ENCODE measurements around the gene GUCY1A2. TPM values are rescaled to one million over a fixed set of nuclear protein-coding genes. Genes with fewer than 3 reads are reported as not detected.

GUCY1A2 gene
- total RNA-seq, 1 donor from 2014 or later: 12.4 TPM

DNA sequence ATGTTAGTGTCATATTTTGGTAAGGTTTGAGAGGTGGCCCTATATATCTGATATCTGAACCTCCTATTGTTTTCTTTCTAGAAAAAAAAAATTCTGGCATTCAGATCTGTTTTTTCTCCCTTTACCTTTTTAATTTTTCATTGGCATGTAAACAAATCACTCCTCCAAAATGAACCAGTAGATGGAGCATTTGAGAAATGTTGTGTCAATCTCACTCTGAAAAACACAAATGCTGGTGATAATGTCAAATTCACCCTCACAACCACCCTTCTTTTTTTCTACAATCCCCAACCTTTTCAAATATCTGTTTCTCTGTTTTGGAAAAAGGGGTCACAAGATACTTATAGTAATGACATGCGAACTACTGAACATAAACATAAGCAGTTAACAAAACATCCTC lies 9.1 kb downstream of the GUCY1A2 start:
- ATAC-seq (no peak), DNase-seq (ENCODE audit: missing footprints) (no peak)
- intact Hi-C loops (cut with DNase I): no loop called here

DNA sequence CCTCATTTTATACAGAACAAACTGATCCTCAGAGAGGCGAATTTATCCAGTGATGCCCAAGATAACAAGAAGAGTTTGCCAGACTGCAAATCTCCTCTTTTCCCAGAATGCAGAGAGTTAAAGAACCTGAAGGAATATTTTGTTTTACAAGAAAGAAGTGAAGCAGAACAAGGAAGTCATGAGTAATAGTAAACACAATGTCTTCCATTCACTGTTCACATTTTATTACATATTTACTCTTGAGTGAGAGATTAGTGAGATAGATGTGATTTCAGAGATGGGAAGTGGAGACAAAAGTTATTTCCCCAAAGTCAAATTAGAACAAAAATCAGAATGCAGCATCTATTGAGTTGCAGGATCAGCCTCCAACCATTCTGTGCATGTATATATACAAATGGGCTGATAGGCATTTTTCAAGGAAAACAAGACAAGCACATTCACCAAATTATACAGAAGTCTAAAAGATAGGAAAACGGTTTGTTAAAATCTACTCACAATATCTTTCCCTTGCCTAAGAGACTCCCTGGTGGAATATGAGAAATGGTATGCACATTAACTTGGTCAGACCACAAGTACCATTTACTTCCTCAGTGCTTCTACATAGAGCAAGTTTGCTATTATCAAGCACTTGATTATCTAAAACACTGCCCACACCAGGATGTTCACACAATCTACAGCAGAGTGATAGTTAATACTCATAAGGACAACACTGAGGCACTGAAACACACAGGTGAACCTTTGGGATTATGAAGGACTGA lies 12.0 kb downstream of the GUCY1A2 start:
- DNase-seq (ENCODE audit: missing footprints) (no peak), ATAC-seq (no peak)
- intact Hi-C loops (cut with DNase I): no loop called here

DNA sequence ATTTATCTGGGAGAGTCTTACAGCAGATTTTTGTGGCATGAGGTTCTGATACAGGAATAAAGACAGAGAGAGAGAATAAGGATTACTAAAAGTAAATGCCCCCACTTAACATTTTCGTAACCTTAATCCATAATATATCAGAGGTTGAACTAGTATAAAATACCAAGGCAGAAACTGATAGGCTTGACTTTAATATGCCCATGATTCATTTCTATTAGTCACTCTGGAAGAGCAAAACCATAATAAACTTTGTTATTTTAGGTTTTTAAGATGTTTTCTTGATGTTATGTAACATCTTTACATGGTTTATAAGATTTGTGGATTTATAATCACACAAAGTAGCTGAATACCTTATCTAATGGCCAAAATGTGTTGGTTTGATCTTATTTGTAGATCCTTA lies 19.1 kb downstream of the GUCY1A2 start:
- DNase-seq (ENCODE audit: missing footprints): no peak
- intact Hi-C loops (cut with DNase I): no loop called here
- no peak for ATAC-seq

DNA sequence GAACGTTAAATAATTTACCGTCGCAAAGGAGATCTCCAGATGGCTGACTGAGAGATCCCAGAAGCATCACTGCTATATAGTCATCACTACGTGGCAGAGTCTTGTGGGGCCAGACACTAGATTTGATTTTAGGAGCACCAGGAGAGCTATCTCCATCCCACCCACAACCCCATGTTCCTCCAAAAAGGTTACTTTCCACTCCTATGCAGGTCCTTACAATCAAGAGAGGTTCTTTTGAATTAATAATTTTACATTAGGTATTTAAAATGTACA lies 19.4 kb downstream of the GUCY1A2 start:
- intact Hi-C loops (cut with DNase I): no loop called here
- no peak for ATAC-seq

DNA sequence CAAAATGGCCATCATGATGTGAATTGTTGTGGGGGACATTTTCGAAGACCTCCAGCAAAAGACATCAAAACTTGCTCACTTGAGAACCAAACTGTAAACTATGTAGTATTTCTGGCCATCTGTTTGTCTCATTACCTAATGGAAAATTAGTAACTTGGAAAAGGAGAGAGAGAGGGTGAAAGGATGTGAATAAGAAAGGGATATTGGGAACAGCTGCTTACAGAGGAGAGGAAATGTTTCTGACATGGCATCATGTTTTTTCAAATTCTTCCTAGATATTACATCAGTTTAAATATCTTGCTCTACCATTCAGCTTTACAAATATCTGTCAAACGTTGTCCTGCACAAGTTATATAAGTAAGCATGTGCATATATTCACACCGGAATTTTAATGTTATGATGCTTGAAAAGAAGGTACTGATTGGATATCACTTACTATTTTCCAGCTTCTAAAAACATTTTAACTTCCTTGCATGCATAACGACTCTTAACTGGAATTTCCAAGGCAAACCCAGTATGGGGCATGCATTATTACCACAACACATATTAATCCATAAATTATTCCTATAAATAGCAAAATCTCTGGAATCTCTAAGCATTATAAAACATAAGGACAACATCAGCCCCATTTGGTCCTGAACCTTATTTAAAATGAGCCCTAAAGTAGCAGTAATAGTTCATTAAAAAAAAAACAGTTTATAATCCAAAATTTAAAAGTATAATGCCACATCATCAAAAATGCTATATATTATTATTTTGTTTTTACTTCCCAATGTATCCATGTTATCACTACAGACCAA lies 20.0 kb downstream of the GUCY1A2 start:
- ATAC-seq: no peak
- intact Hi-C loops (cut with DNase I): no loop called here
- DNase-seq (ENCODE audit: missing footprints): no peak

More for the DNA sequence above, 19.4 kb downstream of the GUCY1A2 start:
- DNase-seq (ENCODE audit: missing footprints): no peak

GRCh38 chr11:106997227-106997626 lies 21.0 kb downstream of the GUCY1A2 start:
- intact Hi-C loops (cut with DNase I): no loop called here
- no peak for ATAC-seq
- no peak for DNase-seq (ENCODE audit: missing footprints)

- no peak for ATAC-seq
- intact Hi-C loops (cut with DNase I): no loop called here
- DNase-seq (ENCODE audit: missing footprints): no peak
These were observed 21.6 kb downstream of the GUCY1A2 start for GRCh38 chr11:106996691-106997090.

DNA sequence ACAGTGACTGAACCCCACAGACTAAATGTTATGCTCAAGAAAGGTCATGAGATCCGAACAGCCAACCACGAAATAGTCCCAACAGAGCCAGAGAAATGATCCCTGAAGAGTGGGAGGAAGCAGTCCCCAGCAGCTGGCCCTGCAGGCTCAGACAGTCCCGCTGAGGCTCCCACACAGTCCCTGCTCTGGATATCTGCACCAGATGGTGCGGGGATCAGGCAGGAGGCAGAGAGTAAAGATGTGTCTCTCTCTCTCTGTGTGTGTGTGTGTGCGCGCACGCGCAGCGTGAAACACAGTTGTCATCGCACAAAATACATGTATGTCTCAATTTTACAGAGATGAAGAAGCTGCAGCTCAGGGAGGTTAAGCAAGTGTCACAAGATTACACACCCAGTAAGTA lies 27.9 kb downstream of the GUCY1A2 start:
- no peak for DNase-seq (ENCODE audit: missing footprints)
- peak; percentile 78 for ATAC-seq
- intact Hi-C loops (cut with DNase I): no loop called here

DNA sequence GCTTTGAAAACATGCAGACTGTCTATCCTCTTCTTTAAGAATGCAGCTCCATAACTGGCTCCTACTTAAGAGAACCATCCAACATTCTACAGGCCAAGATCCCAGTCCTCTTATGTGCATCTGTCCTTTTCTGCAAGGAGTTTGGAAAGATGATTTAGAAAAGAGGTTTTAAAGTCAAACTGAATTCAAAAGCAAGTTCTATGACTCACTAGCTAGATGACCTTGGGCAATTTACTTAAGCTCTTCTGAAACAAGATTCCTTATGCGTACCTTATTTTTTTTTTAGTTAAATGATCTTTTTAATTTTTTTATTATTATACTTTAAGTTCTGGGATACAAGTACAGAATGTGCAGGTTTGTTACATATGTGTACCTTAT lies 29.2 kb downstream of the GUCY1A2 start:
- intact Hi-C loops (cut with DNase I): no loop called here
- DNase-seq (ENCODE audit: missing footprints) (no peak), ATAC-seq (no peak)

- DNase-seq (ENCODE audit: missing footprints): no peak
- intact Hi-C loops (cut with DNase I): no loop called here
- ATAC-seq: peak; percentile 60
These were observed 29.9 kb downstream of the GUCY1A2 start for GRCh38 chr11:106988151-106989077.

GRCh38 chr11:106986673-106987072 lies 31.6 kb downstream of the GUCY1A2 start:
- DNase-seq (ENCODE audit: missing footprints) (no peak), ATAC-seq (no peak)
- intact Hi-C loops (cut with DNase I): no loop called here

DNA sequence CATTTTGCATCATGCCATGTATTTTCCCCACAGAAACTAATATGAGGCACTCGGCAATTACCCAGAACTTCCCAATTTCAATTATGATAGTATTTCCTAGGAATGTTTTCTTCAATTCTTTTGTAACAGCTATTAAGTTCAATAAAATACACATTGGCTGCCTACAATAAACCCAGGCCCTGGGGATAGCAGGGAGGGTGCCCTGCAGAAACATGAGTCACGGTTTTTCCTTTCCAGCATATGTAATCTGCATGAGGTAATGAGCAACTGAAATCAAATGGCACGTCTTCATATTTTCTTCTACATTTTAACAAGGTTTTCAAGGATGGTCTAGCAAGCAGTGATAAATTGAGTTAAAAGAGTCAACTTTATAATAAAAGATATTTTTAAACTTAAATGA lies 32.0 kb downstream of the GUCY1A2 start:
- intact Hi-C loops (cut with DNase I): no loop called here
- ATAC-seq (peak; percentile 51), DNase-seq (ENCODE audit: missing footprints) (no peak)

DNA sequence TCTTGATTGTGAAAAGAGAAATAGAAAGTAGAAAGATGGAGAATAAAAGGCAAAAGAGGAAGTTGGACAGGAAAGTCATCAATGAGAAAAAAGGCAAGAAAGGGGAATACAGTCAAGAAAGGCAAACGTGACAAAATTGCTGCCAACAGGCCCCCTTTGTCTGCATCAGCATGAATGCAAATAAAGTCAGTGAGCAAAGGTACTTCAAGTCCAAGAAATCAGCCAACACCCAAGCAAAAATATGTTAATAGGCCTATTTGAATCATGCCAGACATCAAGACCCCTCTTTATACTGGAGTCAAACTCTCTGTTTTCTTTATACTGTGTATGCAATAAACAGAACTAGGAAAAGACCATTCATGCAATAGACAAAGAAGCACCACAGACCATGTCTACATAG lies 34.3 kb downstream of the GUCY1A2 start:
- DNase-seq (ENCODE audit: missing footprints) (no peak), ATAC-seq (no peak)
- intact Hi-C loops (cut with DNase I): no loop called here

GRCh38 chr11:106983261-106983660 lies 35.0 kb downstream of the GUCY1A2 start:
- DNase-seq (ENCODE audit: missing footprints) (no peak), ATAC-seq (peak; percentile 60)

DNA sequence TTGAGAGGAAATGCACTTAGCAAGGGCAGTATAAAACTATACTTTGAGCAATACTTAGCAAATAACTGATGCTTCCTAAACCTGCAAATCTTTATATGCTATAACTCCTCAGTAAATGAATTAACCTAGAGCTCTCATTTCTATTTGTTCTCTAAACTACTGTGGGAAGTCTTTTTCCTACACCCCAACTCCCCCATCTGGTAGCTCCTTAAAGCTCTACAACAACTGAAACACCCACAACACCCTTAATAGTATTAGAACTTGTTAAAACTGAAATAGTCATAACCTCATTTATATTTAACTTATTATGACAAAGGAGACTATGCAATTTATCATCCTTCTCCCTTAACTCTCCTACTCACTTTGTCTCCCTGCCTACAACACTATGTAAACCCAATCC lies 43.4 kb downstream of the GUCY1A2 start:
- intact Hi-C loops (cut with DNase I): no loop called here
- DNase-seq (ENCODE audit: missing footprints) (no peak), ATAC-seq (no peak)

More at GRCh38 chr11:106983261-106983660, 35.0 kb downstream of the GUCY1A2 start:
- intact Hi-C loops (cut with DNase I): no loop called here

GRCh38 chr11:106971864-106972263 lies 46.4 kb downstream of the GUCY1A2 start:
- intact Hi-C loops (cut with DNase I): no loop called here
- ATAC-seq: no peak

GRCh38 chr11:106969644-106970355 lies 48.5 kb downstream of the GUCY1A2 start:
- intact Hi-C loops (cut with DNase I): no loop called here

More at GRCh38 chr11:106971864-106972263, 46.4 kb downstream of the GUCY1A2 start:
- DNase-seq (ENCODE audit: missing footprints): no peak

DNA sequence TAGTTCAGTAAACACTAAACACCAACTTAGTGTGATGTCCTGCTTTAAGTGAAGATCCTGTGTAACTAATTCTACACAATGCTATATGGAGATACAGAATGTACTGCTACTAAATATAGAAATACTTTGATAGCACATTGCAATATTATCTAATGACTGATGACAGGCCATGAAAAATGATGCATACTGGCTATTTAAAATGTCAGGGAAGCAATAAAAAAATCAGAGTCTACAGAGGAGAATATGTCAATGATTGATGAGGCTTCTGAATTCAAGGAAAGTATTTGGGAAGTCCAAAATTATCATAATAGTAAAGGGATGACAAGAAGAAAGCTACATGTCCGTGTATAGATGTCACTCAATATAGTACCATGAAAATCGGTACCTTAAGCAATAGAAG lies 55.3 kb downstream of the GUCY1A2 start:
- no peak for DNase-seq (ENCODE audit: missing footprints)
- ATAC-seq: no peak
- intact Hi-C loops (cut with DNase I): no loop called here

More at GRCh38 chr11:106969644-106970355, 48.5 kb downstream of the GUCY1A2 start:
- ATAC-seq (peak; percentile 57), DNase-seq (ENCODE audit: missing footprints) (no peak)

DNA sequence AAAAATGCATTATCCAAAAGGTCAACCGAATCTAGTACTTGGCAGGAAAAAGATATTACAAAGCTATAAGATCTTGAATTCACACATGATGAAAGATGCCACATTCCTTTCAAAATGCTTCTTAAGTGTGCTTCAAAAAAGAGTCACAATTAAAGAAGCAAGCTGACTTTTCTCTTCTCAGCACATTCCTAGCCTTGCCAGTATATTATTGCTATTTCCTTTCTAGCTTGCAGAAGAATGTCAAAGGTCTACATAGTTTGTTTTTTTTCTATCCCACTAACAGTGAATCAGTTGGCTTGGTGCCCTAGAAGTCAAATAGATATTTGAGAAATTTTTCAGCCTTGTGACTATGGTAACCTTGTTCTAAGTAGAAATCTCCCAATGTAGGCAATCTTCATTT lies 56.8 kb downstream of the GUCY1A2 start:
- intact Hi-C loops (cut with DNase I): no loop called here
- DNase-seq (ENCODE audit: missing footprints): no peak
- ATAC-seq: no peak

All from Right ventricle myocardium inferior (tissue), 1 donor.